Activated T-helper 1 cell treated with anti-CD3 and anti-CD28 coated beads, Interleukin-2, amount 50 U/mL, for 16 hours (primary cell): ENCODE measurements around the gene AUNIP.

Source experiments
- DNase-seq, 2 donors: peaks; one replicate each; pipeline ENCODE4 v3.0.0-alpha.2; 2020; ENCODE audit warnings: low read depth in 1 of 2, low spot score in 1 of 2

Gene AUNIP

GRCh38 chr1:25858906-25859789, at the start of gene AUNIP:
AUNIP (minus strand) TSS chr1:25859457; CDS start chr1:25859357, 100 bp downstream.
- peak; percentile 72 to 84 for DNase-seq

GRCh38 chr1:25909040-25909439, 49.8 kb upstream of the AUNIP start:
- DNase-seq, result no peak

GRCh38 chr1:25908161-25908560, 48.9 kb upstream of the AUNIP start:
- DNase-seq, result no peak

GRCh38 chr1:25907601-25908000, 48.3 kb upstream of the AUNIP start:
- DNase-seq, result no peak

GRCh38 chr1:25906644-25907300, 47.5 kb upstream of the AUNIP start:
- DNase-seq, result peak in 1 of 2 donors; percentile 25

- peak; percentile 75 to 81 for DNase-seq
These were observed 46.7 kb upstream of the AUNIP start, which contains the start of gene STMN1 for GRCh38 chr1:25905680-25906643. STMN1 (minus strand) TSS chr1:25906419; CDS start chr1:25904676, 1,743 bp downstream.

- peak; percentile 82 to 83 for DNase-seq
These were observed 45.9 kb upstream of the AUNIP start for GRCh38 chr1:25904943-25905679.

GRCh38 chr1:25903986-25904385, 44.7 kb upstream of the AUNIP start:
- DNase-seq, result no peak

GRCh38 chr1:25902462-25902861, 43.2 kb upstream of the AUNIP start:
- DNase-seq, result no peak

GRCh38 chr1:25900219-25900618, 41.0 kb upstream of the AUNIP start:
- no peak for DNase-seq

GRCh38 chr1:25899792-25900191, 40.5 kb upstream of the AUNIP start:
- no peak for DNase-seq

- DNase-seq, result no peak
These were observed 39.2 kb upstream of the AUNIP start for GRCh38 chr1:25898223-25899015.

GRCh38 chr1:25897754-25898153, 38.5 kb upstream of the AUNIP start:
- DNase-seq, result no peak

GRCh38 chr1:25896266-25896665, 37.0 kb upstream of the AUNIP start:
- no peak for DNase-seq

GRCh38 chr1:25895365-25895990, 36.2 kb upstream of the AUNIP start:
- peak; percentile 79 to 84 for DNase-seq

- DNase-seq, result no peak
These were observed 33.9 kb upstream of the AUNIP start for GRCh38 chr1:25893116-25893515.

GRCh38 chr1:25891606-25892005, 32.3 kb upstream of the AUNIP start:
- no peak for DNase-seq

GRCh38 chr1:25890239-25891034, 31.2 kb upstream of the AUNIP start:
- no peak for DNase-seq
